Lung (tissue), 12 donors: ENCODE measurements around the gene PRPF40B. TPM values are rescaled to one million over a fixed set of nuclear protein-coding genes. Genes with fewer than 3 reads are reported as not detected.

ENCODE experiments used
- ATAC-seq: fragments of 200-7000 bp; cut with Tn5 transposase; one replicate; pipeline ENCODE4 v1.9.1; 2020; ENCODE audit warnings: moderate number of reproducible peaks; ENCODE audit not compliant: insufficient read depth, low FRiP score
- DNase-seq, 3 donors: peaks; one replicate each; pipeline ENCODE4 v3.0.0-alpha.2; 2013 to 2017
- H3K27ac ChIP-seq, 2 donors: one replicate each; pipeline ENCODE4 v1.5.1; 2013; ENCODE audit warnings: mild to moderate bottlenecking in 2 of 2, moderate library complexity in 2 of 2, control low read depth in 1 of 2, inconsistent platforms in 1 of 2, low read depth in 1 of 2, low read length in 1 of 2
- H3K27me3 ChIP-seq, 3 donors: one replicate each; pipeline ENCODE4 v1.5.1; 2013; ENCODE audit warnings: low read length in 2 of 3; ENCODE audit not compliant: control insufficient read depth in 3 of 3, insufficient read depth in 3 of 3
- H3K36me3 ChIP-seq, 4 donors: one replicate each; pipeline ENCODE4 v1.5.1; 2013; ENCODE audit warnings: low read length in 4 of 4, mild to moderate bottlenecking in 1 of 4, moderate library complexity in 1 of 4; ENCODE audit not compliant: control insufficient read depth in 4 of 4, insufficient read depth in 4 of 4
- H3K4me1 ChIP-seq, 5 donors: one replicate each; pipeline ENCODE4 v1.5.1; 2013; ENCODE audit warnings: low read length in 5 of 5, mild to moderate bottlenecking in 2 of 5, moderate library complexity in 1 of 5; ENCODE audit not compliant: control insufficient read depth in 5 of 5, insufficient read depth in 5 of 5
- H3K4me3 ChIP-seq: one replicate; pipeline ENCODE4 v1.5.1; 2013; ENCODE audit warnings: mild to moderate bottlenecking, control low read depth, moderate library complexity
- H3K9ac ChIP-seq, 2 donors: one replicate each; pipeline ENCODE4 v1.5.1; 2013; ENCODE audit warnings: low read length in 2 of 2, control low read depth in 1 of 2; ENCODE audit not compliant: insufficient read depth in 1 of 2
- H3K9me3 ChIP-seq, 4 donors: one replicate each; pipeline ENCODE4 v1.5.1; 2013; ENCODE audit warnings: low read length in 3 of 4, mild to moderate bottlenecking in 1 of 4, moderate library complexity in 1 of 4; ENCODE audit not compliant: control insufficient read depth in 4 of 4, insufficient read depth in 3 of 4
- WGBS, 2 donors: extraction: QIAGEN DNeasy Blood & Tissue Kit; methylation state at CpG; one replicate each; pipeline ENCODE4 v1.1.7; 2013; 5-methylcytosine and 5-hydroxymethylcytosine counted together
- polyA plus RNA-seq, 2 donors: library from polyadenylated mRNA; stranded (reverse); fragments of 200-250 nt; gene quantifications; one replicate each; pipeline ENCODE4 v1.2.1, GENCODE V29; 2013
- total RNA-seq, 2 donors: library from RNA; depleted of rRNA in 1 of 2; stranded (reverse); fragments of >200 nt in 1 of 2; gene quantifications; one replicate each; pipeline ENCODE4 v1.2.1, GENCODE V29; 2014 to 2021
- TF ChIP-seq, protein P1 (sequence below): IDR thresholded peaks from 2 replicates; pipeline ENCODE4 v1.5.1; 2012; ENCODE audit warnings: mild to moderate bottlenecking; ENCODE audit errors: control extremely low read depth, extremely low read depth
- donor health status: control.
- donor health status: control.
- donor health status: Bipolar disorder and iron deficiency.
- donor health status: healthy.
- donor health status: DM: yes; HTN: yes; CAD: no.

The PRPF40B gene
- total and polyA plus RNA-seq, 4 donors = 10.0 to 20.0 (median 17.1) TPM

DNA sequence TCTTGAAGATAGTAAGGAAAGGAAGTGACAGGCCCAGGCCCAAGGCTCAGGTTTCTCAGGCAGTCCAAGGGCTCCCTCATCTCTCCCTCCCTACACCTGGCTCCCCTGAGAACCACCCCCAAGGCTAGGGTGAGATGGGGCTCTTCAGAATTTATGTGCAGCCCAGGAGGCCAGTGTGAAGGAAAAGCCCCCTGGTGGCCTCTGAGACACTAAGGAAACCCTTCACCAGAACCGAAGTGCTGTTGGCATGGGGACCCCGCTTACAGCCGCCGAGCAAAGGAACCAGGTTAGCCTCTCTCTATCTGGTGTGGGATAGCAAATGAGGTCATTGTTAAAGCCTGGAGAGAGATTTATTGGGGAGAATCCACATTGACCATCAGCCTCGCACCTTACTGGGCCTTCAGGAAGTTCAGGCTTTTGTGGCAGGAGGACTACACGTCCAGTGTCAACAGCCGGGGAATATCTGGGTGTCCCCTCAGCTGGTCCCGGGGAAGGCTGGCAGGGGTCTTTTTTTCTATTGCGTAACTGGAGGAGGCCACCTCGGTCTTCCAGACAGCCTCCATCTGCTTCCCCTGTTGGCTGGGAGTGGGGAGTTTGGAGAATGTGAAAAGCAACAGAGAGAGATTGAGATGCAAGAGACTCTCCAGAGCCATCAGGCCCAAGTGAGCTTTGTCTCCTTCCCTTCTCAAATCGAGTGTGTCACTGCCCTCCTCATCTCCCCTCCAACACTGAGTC, 36.0 kb upstream of the PRPF40B start:
- Histone ChIP-seq H3K27me3 (no peaks in the 10 kb centered on the region), H3K36me3 (peaks cover 0 to 11% (median 9%) of the 10 kb centered on the region in 4 donors), H3K4me1 (peaks cover 0 to 16% (median 6%) of the 10 kb centered on the region in 5 donors), H3K9me3 (peaks cover 0 to 3% (median 0%) of the 10 kb centered on the region in 4 donors), H3K4me3 (no peak overlapping the region), H3K27ac (no peak overlapping the region), H3K9ac (no peak overlapping the region)
- DNase-seq (peak in 1 of 3 donors; percentile 21), ATAC-seq (no peak)
- TF ChIP-seq, protein P1, sequence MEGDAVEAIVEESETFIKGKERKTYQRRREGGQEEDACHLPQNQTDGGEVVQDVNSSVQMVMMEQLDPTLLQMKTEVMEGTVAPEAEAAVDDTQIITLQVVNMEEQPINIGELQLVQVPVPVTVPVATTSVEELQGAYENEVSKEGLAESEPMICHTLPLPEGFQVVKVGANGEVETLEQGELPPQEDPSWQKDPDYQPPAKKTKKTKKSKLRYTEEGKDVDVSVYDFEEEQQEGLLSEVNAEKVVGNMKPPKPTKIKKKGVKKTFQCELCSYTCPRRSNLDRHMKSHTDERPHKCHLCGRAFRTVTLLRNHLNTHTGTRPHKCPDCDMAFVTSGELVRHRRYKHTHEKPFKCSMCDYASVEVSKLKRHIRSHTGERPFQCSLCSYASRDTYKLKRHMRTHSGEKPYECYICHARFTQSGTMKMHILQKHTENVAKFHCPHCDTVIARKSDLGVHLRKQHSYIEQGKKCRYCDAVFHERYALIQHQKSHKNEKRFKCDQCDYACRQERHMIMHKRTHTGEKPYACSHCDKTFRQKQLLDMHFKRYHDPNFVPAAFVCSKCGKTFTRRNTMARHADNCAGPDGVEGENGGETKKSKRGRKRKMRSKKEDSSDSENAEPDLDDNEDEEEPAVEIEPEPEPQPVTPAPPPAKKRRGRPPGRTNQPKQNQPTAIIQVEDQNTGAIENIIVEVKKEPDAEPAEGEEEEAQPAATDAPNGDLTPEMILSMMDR = no peak
- WGBS, 2 donors = 83 to 86% methylated on average over 11 of the region's 11 CpGs

DNA sequence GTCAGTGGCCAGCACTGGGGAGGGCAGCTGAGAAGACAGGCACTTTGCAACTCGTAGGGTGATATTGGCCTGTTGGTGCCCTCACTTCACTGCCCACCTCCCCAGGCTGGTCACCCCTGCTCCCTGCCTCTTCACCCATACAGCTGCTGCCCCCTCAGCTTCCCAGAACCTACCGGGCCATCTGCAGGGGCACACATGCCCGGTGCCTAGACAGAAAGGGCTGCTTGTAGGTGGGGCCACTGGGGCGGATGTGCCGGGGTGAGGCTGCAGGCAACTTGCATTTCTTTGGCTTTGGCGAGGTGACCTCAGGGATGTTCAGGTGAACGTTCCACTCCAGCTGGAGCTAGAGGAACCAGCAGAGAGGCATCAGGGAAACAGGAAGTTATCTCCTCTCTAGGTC, 35.1 kb upstream of the PRPF40B start:
- WGBS, 2 donors = 86 to 90% methylated on average over 7 of the region's 7 CpGs
- Histone ChIP-seq H3K9me3 (peaks cover 0 to 3% (median 0%) of the 10 kb centered on the region in 4 donors), H3K4me1 (peaks cover 0 to 6% (median 0%) of the 10 kb centered on the region in 5 donors), H3K9ac (no peak overlapping the region), H3K27me3 (no peaks in the 10 kb centered on the region), H3K27ac (no peak overlapping the region), H3K36me3 (peaks cover 0 to 11% (median 11%) of the 10 kb centered on the region in 4 donors), H3K4me3 (no peak overlapping the region)
- TF ChIP-seq, protein P1 = no peak
- DNase-seq (no peak), ATAC-seq (no peak)

DNA sequence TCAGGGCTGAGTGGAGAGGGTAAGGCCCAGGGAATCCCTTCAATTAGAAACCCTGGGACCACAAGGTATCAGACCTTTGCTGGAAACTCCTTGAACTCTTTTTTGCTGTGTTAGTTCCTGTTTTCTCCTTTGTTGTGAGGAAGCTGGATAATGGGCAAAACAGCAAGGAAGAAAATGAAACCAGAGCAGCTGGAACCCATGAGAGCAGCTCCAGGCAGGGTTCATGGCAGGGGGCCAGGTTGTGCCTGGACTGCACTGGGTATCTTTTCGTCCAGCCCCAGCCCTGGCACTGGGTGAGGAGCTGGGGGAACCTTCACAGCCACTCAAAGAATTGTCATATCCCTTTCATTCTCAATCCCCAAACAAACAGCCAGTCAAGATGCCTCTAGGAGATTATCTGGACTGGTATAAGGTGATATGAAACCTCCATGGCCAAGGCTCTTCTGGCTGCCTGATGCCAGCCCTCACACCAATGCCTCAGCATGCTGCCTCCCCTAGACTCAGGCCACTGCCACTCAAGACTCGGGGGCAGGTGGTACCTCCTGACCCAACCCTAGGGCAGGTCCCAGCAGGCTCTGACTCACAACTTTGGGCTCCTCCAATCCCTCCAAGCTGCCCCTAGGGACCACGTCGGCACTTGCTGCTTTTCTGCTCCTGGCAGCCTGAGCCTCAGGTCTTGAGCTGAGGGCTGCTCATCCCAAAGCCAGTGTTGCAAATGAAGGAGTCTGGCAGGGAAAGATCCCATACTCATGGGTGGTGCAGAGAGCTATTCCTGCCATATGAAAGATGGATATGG, 34.4 kb upstream of the PRPF40B start:
- Histone ChIP-seq H3K27ac (no peak overlapping the region), H3K4me3 (no peak overlapping the region), H3K27me3 (no peaks in the 10 kb centered on the region), H3K9me3 (peaks cover 0 to 3% (median 0%) of the 10 kb centered on the region in 4 donors), H3K36me3 (peaks cover 0 to 13% (median 10%) of the 10 kb centered on the region in 4 donors), H3K4me1 (peaks cover 0 to under 1% (median 0%) of the 10 kb centered on the region in 5 donors), H3K9ac (no peak overlapping the region)
- 80 to 83% methylated on average over 4 of the region's 4 CpGs for WGBS, 2 donors
- TF ChIP-seq, protein P1 = no peak
- ATAC-seq = no peak
- no peak for DNase-seq
